ENCODE results near the gene SASH1.

SASH1 gene

GRCh38 chr6:148465670-148466069, 123.0 kb downstream of the SASH1 start:
- TF ChIP-seq CTCF (IDR thresholded peaks at IDR 0.05; ENCODE audit: extremely low read depth, insufficient read depth, missing control alignments) = no peak
- DNase-seq (ENCODE audit: low spot score) = no peak
- in situ Hi-C loops (cut with MboI; ENCODE audit: low pct_unique_long_range_greater_than_20kb, low sequenced_read_pairs, unreplicated experiment) = no loop called here

DNA sequence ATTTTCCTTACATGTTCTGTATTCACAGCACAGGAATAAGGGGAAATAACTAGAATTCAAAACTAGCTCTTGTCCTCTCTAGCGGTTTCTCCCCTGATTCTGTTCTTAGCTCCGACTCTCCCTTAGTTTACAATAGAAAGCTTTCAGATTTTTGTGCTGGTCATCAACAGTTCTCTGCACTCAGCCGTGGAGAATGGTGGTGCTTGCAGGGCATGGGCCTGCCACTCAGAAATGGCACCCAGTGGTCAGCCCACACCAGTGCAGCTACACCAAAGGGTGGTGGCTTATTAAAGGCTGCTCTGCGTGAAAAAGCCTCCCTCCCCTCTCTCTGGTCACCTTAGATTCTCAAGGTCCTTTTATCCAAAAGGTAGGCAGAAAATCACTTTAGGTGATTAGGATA, 123.5 kb downstream of the SASH1 start:
- TF ChIP-seq CTCF (IDR thresholded peaks at IDR 0.05; ENCODE audit: extremely low read depth, insufficient read depth, missing control alignments) = no peak
- no peak for DNase-seq (ENCODE audit: low spot score)
- in situ Hi-C loops (cut with MboI; ENCODE audit: low pct_unique_long_range_greater_than_20kb, low sequenced_read_pairs, unreplicated experiment) = no loop called here

- no peak for DNase-seq (ENCODE audit: low spot score)
Measured at GRCh38 chr6:148467926-148468325, 125.3 kb downstream of the SASH1 start.

DNA sequence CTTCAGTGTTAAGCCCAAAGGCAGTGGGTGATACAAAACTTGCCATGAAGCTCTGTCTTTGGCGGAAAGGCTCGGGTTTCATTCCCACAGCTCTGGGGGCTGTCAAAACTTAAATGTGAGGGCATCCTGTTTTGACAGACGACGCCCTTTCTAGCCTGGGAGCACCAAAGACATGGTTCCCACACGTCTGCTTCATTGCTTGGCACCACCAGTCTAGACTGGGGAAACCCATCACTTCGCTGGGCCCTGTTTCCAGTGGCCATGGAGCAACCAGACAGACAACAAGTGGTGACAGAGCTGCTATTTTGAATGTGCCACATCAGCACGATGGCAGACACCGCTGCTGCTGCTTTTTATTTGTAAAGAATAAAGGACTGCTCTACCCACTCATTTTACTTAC, 127.5 kb downstream of the SASH1 start:
- TF ChIP-seq CTCF (IDR thresholded peaks at IDR 0.05; ENCODE audit: extremely low read depth, insufficient read depth, missing control alignments) = no peak
- no peak for DNase-seq (ENCODE audit: low spot score)
- in situ Hi-C loops (cut with MboI; ENCODE audit: low pct_unique_long_range_greater_than_20kb, low sequenced_read_pairs, unreplicated experiment) = no loop called here

More at GRCh38 chr6:148467926-148468325, 125.3 kb downstream of the SASH1 start:
- no peak for TF ChIP-seq CTCF (IDR thresholded peaks at IDR 0.05; ENCODE audit: extremely low read depth, insufficient read depth, missing control alignments)
- in situ Hi-C loops (cut with MboI; ENCODE audit: low pct_unique_long_range_greater_than_20kb, low sequenced_read_pairs, unreplicated experiment) = no loop called here

GRCh38 chr6:148470606-148471465, 128.2 kb downstream of the SASH1 start:
- in situ Hi-C loops (cut with MboI; ENCODE audit: low pct_unique_long_range_greater_than_20kb, low sequenced_read_pairs, unreplicated experiment) = no loop called here
- no peak for DNase-seq (ENCODE audit: low spot score)
- no peak for TF ChIP-seq CTCF (IDR thresholded peaks at IDR 0.05; ENCODE audit: extremely low read depth, insufficient read depth, missing control alignments)

GRCh38 chr6:148471624-148472159, 129.1 kb downstream of the SASH1 start:
- no peak for TF ChIP-seq CTCF (IDR thresholded peaks at IDR 0.05; ENCODE audit: extremely low read depth, insufficient read depth, missing control alignments)
- no peak for DNase-seq (ENCODE audit: low spot score)
- in situ Hi-C loops (cut with MboI; ENCODE audit: low pct_unique_long_range_greater_than_20kb, low sequenced_read_pairs, unreplicated experiment) = no loop called here
